GM19023 (cell line): ENCODE data around the gene NKPD1.
"Not testable (repeated sequence)": the region's sequence is repeated elsewhere in the genome, so short reads cannot be mapped to it uniquely, and the experiment has no call there.

Experiments
- ATAC-seq: cut with Tn5 transposase; IDR thresholded peaks from one replicate; pipeline ENCODE4 v1.9.1; 2021; ENCODE audit warnings: mild to moderate bottlenecking, moderate library complexity; ENCODE audit not compliant: unreplicated experiment

Gene NKPD1

DNA sequence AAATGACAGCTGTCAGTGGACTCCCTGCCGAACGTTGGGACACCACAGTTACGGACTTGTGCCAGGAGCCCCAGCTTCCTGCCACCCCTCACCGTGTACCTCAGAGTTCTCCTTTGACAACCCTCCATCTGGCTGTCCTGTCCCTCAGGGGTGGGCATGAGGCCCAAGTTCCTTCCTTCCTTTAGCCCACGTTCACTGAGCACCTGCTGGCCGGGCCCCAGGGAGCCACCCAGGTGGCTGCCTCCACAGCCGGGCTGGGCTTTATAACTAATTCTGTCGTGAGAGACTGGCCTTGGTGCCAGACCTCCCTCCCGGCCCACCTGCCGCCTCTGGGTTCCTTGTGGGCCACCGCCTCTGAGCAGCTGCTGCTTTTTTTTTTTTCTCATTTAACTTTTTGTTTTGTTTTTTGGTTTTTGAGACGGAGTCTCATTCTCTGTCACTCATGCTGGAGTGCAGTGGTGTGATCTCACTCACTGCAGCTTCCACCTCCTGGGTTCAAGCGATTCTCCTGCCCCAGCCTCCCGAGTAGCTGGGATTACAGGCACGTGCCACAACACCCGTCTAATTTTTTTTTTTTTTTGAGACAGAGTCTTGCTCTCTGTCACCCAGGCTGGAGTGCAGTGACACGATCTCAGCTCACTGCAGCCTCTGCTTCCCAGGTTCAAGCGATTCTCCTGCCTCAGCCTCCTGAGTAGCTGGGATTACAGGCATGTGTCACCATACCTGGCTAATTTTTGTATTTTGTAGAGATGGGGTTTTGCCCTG lies 42.0 kb downstream of the NKPD1 start:
- not testable (repeated sequence) for ATAC-seq

DNA sequence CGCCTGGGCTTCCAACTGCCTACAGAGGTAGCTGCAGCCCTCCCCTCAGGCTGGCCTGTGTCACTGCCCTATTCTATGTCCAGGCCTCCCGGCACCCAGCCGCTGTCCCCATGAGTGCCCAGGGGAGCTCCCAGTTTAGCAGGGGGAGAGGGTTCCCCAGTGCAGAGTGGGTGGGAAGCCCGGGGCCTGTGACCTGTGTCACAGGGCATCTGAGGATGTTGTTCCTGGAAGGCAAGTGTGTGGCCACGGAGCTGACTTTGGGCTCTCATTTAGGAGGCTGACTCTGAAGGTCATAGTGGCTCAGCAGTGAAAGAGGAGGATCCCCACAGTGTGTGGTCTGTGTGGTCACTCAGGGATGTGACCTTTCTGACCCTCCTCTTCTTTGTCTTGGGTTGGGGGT lies 42.7 kb downstream of the NKPD1 start:
- ATAC-seq = no peak

DNA sequence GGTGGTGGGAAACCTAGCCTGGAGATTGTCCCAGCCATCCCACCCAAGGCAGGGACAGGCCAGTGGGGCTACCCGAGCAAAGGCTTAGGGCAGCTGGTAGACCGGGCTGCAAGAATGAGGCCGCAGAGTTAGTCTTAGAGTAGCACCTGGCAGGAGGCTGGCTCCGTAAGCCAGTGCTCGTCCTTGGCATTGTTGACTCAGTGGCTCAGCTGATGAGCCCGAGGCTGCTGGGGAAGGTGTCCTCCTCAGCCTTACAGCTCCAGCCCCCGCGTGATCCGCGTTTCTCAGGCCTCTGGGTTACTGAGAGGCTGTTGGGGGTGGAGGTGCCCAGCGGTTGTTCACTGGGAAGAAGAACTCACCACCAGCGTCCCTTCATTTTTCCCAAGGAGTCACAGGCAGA lies 43.1 kb downstream of the NKPD1 start:
- no peak for ATAC-seq

DNA sequence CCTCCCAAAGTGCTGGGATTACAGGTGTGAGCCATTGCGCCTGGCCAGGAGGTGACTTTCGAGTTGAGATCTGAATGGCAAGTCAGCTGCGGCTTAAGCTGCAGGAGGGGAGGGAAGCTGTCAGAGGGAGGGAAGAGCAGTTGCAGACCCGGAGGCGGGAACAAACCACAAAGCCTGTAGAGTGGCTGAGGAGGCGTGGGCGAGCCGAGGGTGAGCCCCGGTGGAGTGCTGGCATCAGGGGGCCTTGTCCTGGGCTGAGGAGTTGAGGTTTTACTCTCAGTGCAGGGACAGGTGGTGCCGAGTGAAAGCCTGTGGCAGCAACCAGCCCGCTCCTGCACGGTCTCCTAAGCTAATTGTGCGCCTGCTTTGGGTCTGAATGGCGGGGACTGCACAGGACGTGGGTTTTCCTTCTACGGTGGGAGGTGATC lies 43.6 kb downstream of the NKPD1 start:
- ATAC-seq = no peak

DNA sequence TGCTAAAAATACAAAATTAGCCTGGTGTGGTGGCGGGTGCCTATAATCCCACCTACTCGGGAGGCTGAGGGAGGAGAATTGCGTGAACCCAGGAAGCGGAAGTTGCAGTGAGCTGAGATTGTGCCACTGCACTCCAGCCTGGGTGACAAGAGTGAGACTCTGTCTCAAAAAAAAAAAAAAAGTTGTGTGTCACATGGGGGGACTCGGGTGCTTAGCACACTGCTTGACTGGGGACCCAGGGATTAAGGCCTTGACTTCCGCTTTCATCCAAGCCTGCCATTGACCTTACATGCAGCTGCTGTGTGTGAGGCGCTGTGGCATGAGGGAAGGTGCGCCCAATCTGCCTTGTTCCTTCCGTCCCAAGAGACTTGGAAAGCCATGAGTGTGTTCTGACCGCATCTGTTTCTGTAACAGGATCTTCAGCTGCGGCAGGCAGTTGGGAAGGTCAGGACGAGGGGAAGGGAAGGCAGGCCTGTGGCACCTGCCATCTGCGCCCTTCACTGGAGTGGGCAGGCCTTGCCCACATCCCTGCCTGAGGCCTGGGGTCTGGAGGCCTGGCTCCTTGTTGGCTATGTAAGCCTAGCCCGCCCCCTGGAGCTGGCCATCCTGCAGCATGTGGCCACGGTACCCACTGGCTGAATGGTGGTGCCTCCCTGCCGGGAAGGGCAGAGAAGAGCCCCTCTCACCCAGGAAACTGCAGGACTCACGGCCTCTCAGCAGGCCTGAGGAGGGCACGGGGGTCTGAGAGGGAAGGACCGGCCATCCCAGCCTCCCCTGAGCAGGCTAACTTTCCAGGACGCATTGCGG lies 44.8 kb downstream of the NKPD1 start:
- ATAC-seq = no peak

DNA sequence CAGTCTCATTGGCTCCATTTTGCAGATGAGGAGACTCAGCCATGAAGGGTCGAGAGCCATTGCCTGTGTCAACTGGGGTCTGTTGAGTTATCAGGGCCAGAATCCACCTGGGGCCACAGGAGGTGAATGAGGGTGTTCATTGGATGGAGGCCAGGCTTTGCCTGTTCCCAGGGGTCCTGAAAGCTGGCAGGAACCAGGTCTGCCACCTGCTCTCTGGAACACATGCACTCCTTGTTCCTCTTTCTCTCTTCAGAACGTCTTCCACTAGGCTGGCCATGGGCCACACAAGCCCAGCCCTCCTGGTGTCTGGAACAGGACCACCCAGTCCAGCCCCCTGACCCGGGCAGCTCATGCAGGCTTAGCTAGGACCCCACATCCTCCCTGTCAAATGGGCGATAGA lies 46.7 kb downstream of the NKPD1 start:
- ATAC-seq = no peak

DNA sequence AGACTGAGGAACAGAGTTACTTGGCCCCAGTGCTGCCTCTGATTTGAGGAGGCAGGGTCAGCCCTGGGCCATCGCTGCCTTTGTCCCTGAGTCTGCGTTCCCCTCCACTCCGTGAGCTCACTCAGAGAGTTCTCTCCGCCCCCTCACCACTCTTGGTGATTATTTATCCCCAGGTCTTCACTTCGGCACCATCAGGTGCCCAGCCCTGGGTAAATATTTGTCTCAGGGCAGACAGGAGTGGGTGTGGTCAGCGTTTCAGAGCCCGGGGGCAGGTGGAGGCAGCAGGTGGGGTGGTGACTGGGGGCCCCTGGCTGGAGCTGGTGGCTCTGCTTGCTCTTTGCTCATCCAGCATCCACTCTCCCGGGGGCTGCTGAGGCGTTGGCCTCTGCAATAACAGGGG lies 47.2 kb downstream of the NKPD1 start:
- ATAC-seq = no peak

DNA sequence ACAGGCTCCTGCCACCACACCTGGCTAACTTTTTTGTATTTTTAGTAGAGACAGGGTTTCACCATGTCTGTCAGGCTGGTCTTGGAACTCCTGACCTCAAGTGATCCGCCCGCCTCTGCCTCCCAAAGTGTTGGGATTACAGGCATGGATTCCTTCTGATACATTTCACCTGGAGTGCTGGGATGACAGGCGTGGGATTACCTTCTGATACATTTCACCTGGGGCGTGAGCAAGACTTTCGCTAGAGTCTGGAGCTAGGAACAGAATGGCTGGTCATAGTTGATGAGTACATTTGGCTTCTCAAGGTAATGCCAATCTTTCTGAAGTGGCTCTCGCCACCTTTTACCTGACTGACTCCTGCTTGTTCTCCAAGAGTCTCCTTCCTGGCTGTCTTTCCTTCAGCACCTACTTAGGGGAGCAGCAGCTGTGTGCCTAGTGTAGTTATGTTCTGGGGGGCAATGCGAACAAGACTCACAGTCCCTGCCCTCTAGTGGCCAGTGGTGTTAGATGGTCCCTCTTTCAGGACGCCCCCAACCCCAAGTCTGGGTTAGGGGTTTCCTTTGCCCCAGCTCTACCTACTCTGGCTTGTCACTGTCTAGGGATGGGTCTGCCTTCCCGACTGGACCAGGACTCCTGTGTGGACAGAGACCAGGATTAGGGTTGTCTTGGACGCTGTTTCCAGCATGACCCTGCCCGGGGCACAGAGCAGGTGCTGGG lies 48.5 kb downstream of the NKPD1 start:
- ATAC-seq = no peak
